Uterus (tissue), 2 donors: Measurements from ENCODE around the gene GUCY2F.

Source experiments
- CTCF ChIP-seq, 4 experiments: fragments of 200-600 bp in 2 of 4; fragments of 450-650 bp in 2 of 4; sonication (generic) in 2 of 4; IDR thresholded peaks; one replicate each; pipeline ENCODE4 v1.5.1; 2016 to 2019; ENCODE audit warnings: antibody characterized with exemption in 4 of 4, mild to moderate bottlenecking in 2 of 4, moderate library complexity in 1 of 4
- POLR2A ChIP-seq, 2 donors: fragments of 450-650 bp; IDR thresholded peaks; one replicate each; pipeline ENCODE4 v1.6.1; 2016; ENCODE audit warnings: antibody characterized with exemption in 2 of 2, mild to moderate bottlenecking in 1 of 2, moderate library complexity in 1 of 2

GRCh38 chrX:109475174-109475891 is 6.6 kb downstream of the GUCY2F start:
- TF ChIP-seq CTCF (IDR thresholded peaks at IDR 0.05) (peak in 3 of 4 experiments; percentile 17 to 41 (median 37)), POLR2A (IDR thresholded peaks at IDR 0.05) (no peak)
